GM21526 (cell line): Measurements from ENCODE around the gene SPATC1L.

Experiments used
- ATAC-seq: cut with Tn5 transposase; IDR thresholded peaks from one replicate; pipeline ENCODE4 v1.9.1; 2021; ENCODE audit warnings: moderate library complexity; ENCODE audit not compliant: unreplicated experiment, low FRiP score

SPATC1L gene

GRCh38 chr21:46215436-46216131 is 31.3 kb upstream of the SPATC1L start:
- ATAC-seq = no peak

- no peak for ATAC-seq
Observed at GRCh38 chr21:46214478-46215340, 30.4 kb upstream of the SPATC1L start.

- no peak for ATAC-seq
Observed at GRCh38 chr21:46213620-46214286, 29.5 kb upstream of the SPATC1L start.

GRCh38 chr21:46212721-46213484 is 28.6 kb upstream of the SPATC1L start:
- ATAC-seq = no peak

DNA sequence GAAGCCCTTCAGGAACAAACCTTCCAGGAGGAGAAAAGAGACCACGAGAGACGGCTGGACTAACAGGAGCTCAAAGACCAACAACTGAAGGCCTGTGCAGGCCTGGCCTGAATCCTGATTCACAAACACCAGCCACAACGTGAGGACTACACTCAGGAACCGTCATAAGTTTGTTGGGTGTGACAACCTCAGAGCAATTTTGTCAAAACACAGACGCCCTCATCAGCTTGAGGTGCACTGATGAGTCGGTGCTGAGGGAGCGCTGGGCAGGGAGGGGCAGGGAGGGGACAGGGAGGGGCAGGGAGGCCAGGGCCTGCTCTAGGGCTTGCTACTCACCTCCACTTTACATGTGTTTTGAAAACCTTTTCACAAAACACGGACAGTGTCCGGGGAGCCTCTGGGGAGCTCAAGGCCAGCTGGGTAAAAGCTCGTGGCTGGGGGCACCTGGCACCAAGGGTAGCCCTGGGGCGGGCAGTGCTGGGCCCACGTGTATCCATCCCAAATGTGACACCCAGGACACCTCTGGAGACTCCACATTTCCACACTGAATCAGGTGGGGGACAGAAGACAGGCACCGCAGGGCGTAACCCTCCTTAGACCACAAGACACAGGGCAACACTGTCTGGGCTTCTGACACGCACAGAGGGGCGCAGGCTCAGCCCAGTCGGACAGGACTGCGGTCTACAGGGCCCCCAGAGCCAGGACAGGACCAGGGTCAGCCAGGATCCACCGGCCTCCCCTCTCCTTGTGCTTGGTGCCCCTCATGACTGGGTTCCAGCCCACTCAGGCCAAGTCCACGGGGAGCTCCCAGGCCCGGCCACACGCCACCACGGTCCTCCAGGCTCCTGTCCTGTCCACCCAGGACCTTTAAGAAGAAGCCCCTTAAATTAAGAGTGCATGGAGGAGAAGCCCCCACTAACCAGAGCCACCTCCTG is 27.8 kb upstream of the SPATC1L start:
- ATAC-seq = no peak

DNA sequence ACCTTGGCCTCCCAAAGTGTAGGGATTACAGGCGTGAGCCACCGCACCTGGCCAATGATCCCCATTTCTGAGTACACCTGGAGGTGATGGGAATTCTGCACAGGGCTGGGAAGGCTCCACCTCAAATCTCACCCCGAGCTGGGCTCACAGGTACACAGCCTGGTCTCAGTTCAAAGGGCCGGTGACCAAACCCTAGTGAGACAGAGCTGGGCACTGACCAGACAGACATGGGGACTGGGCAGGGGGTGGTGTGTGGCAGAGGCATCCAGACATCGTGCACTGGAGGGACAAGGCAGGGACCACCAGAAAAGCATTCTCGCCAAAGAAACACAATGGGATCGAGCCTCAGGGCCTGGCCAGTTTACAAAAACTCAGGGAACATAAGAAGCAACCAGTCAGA is 27.1 kb upstream of the SPATC1L start:
- no peak for ATAC-seq

- ATAC-seq = no peak
Observed at GRCh38 chr21:46210378-46211136, 26.3 kb upstream of the SPATC1L start.

GRCh38 chr21:46208761-46209721 is 24.8 kb upstream of the SPATC1L start:
- ATAC-seq = no peak

GRCh38 chr21:46207920-46208591 is 23.8 kb upstream of the SPATC1L start:
- ATAC-seq = no peak

DNA sequence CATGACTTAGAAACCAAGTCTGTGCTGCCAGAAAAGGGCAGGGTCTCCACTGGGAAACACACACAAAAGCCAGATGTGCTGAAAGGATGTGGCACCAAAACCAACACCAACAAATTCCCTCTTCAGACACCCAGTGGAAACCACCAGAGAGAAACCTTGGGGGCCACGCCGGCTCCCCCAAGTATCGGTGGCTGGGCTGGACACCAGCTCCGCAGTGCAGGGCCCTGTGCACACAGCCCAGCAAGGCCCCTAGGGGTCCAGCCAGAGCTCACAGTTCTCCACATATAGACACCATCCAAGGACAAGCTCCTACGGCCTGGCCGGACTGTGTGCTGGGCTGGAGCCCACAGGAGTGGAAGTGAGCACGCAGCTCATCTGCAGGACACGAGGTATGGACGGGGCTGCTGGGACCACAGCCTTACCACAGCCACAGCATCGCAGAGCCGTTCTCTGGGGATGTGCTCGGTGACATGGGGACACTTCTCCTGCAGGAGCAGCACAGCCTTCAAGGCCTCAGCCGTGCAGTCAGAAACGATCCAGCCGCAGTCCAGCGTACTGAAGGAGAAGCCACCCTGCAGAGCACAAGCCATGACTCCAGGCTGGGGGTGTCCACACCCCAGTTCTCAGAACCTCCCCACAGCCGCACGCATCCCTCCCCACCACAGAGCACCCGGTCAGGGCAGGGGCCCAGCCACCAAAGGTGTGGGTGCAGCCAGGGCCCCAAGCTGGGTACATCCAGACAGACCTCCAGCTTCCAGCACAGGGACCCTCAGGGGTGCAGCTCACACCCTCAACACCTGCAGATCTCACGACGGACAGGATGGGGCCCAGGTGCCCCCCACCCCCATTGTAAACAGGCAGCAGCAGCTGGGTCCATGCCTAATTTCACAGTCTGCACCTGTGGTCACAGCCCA is 23.0 kb upstream of the SPATC1L start:
- no peak for ATAC-seq

- no peak for ATAC-seq
Observed at GRCh38 chr21:46206163-46207005, 22.1 kb upstream of the SPATC1L start.

- no peak for ATAC-seq
Observed at GRCh38 chr21:46205766-46206162, 21.5 kb upstream of the SPATC1L start.

GRCh38 chr21:46205166-46205565 is 20.9 kb upstream of the SPATC1L start:
- no peak for ATAC-seq

DNA sequence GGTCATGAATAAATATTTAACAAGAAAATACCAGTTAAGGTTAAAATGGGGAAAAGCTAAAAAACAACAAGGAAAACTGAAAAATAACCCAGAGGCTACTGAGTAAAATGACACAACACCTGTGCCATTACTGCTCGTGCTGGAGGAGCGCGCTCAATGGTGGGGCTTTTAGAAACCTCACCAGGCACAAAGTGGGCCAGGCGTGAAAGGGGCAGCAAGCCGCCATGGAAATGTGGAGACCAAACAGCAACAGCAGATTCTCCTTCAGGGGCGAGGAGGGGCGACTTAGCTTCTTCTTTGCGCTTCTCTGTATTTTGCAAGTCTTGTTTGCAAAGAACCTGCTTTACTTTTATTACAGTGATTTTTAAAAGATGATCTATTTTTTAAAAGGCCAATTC is 18.9 kb upstream of the SPATC1L start:
- ATAC-seq = no peak

GRCh38 chr21:46202592-46203202 is 18.4 kb upstream of the SPATC1L start:
- ATAC-seq = no peak
